Trophoblast cell (in vitro differentiated cells and primary cell): ENCODE results near the gene TPM2.
"Not testable (repeated sequence)": the region's sequence is repeated elsewhere in the genome, so short reads cannot be mapped to it uniquely, and the experiment has no call there.

Source experiments
- DNase-seq, 2 donors: peaks; one replicate each; pipeline ENCODE4 v3.0.0-alpha.2; 2016
- H2AFZ ChIP-seq: 2 replicates; pipeline ENCODE4 v1.6.1; 2013; ENCODE audit warnings: low read length, moderate library complexity, mild to moderate bottlenecking; ENCODE audit not compliant: insufficient read depth, poor library complexity
- H2AK5ac ChIP-seq: 2 replicates; pipeline ENCODE4 v1.6.1; 2013; ENCODE audit warnings: mild to moderate bottlenecking, low read length
- H2BK120ac ChIP-seq: 2 replicates; pipeline ENCODE4 v1.6.1; 2013; ENCODE audit warnings: low read length, mild to moderate bottlenecking, moderate library complexity; ENCODE audit not compliant: insufficient read depth, poor library complexity
- H2BK12ac ChIP-seq: 2 replicates; pipeline ENCODE4 v1.6.1; 2013; ENCODE audit warnings: mild to moderate bottlenecking, low read length, moderate library complexity
- H2BK5ac ChIP-seq: 2 replicates; pipeline ENCODE4 v1.6.1; 2013; ENCODE audit warnings: low read length, low read depth, moderate library complexity, mild to moderate bottlenecking; ENCODE audit not compliant: poor library complexity
- H3K14ac ChIP-seq: 2 replicates; pipeline ENCODE4 v1.6.1; 2013; ENCODE audit warnings: mild to moderate bottlenecking, low read length
- H3K18ac ChIP-seq: 2 replicates; pipeline ENCODE4 v1.6.1; 2013; ENCODE audit warnings: mild to moderate bottlenecking, low read length
- H3K23ac ChIP-seq: 2 replicates; pipeline ENCODE4 v1.6.1; 2013; ENCODE audit warnings: low read length
- H3K27ac ChIP-seq: 2 replicates; pipeline ENCODE4 v1.5.1; 2013; ENCODE audit warnings: low read depth, mild to moderate bottlenecking, inconsistent platforms, low read length, moderate library complexity
- H3K27me3 ChIP-seq: 2 replicates; pipeline ENCODE4 v1.6.1; 2013; ENCODE audit warnings: inconsistent platforms, mild to moderate bottlenecking, low read length, moderate library complexity; ENCODE audit not compliant: insufficient read depth
- H3K36me3 ChIP-seq, 2 experiments: 1 replicate in 1 of 2; 2 replicates in 1 of 2; pipeline ENCODE4 v1.6.1; 2013; ENCODE audit warnings: low read length in 2 of 2, mild to moderate bottlenecking in 2 of 2, moderate library complexity in 1 of 2; ENCODE audit not compliant: insufficient read depth in 2 of 2, control insufficient read depth in 1 of 2
- H3K4ac ChIP-seq: 2 replicates; pipeline ENCODE4 v1.6.1; 2013; ENCODE audit warnings: low read depth, mild to moderate bottlenecking, low read length, moderate library complexity
- H3K4me1 ChIP-seq, 2 experiments: 1 replicate in 1 of 2; 2 replicates in 1 of 2; pipeline ENCODE4 v1.6.1; 2013; ENCODE audit warnings: low read length in 2 of 2, mild to moderate bottlenecking in 2 of 2, moderate library complexity in 1 of 2; ENCODE audit not compliant: insufficient read depth in 2 of 2, control insufficient read depth in 1 of 2
- H3K4me2 ChIP-seq: 2 replicates; pipeline ENCODE4 v1.6.1; 2013; ENCODE audit warnings: inconsistent platforms, mild to moderate bottlenecking, low read length, moderate library complexity
- H3K4me3 ChIP-seq: 2 replicates; pipeline ENCODE4 v1.5.1; 2013; ENCODE audit warnings: mild to moderate bottlenecking, low read depth, low read length, inconsistent platforms
- H3K79me1 ChIP-seq: one replicate; pipeline ENCODE4 v1.6.1; 2013; ENCODE audit warnings: low read length
- H3K79me2 ChIP-seq: 2 replicates; pipeline ENCODE4 v1.6.1; 2013; ENCODE audit warnings: low read length, mild to moderate bottlenecking; ENCODE audit not compliant: control insufficient read depth, insufficient read depth, poor library complexity
- H3K9ac ChIP-seq: 2 replicates; pipeline ENCODE4 v1.6.1; 2013; ENCODE audit warnings: mild to moderate bottlenecking, low read length
- H3K9me3 ChIP-seq: 2 replicates; pipeline ENCODE4 v1.6.1; 2013; ENCODE audit warnings: low read depth, mild to moderate bottlenecking, control low read depth, inconsistent platforms, low read length; ENCODE audit not compliant: insufficient read depth
- H4K12ac ChIP-seq: 2 replicates; pipeline ENCODE4 v1.6.1; 2013; ENCODE audit warnings: low read depth, mild to moderate bottlenecking, low read length, moderate library complexity
- H4K8ac ChIP-seq: 2 replicates; pipeline ENCODE4 v1.6.1; 2013; ENCODE audit warnings: low read depth, mild to moderate bottlenecking, low read length, moderate library complexity
- H4K91ac ChIP-seq: one replicate; pipeline ENCODE4 v1.6.1; 2013; ENCODE audit warnings: low read depth, mild to moderate bottlenecking, low read length, moderate library complexity
- WGBS: extraction: QIAGEN DNeasy Blood & Tissue Kit; methylation state at CpG from one replicate; pipeline ENCODE4 v1.1.7; 2013; ENCODE audit warnings: missing lambda C conversion rate; ENCODE audit not compliant: insufficient read length, insufficient coverage; ENCODE audit errors: extremely low coverage; 5-methylcytosine and 5-hydroxymethylcytosine counted together

The TPM2 gene

DNA sequence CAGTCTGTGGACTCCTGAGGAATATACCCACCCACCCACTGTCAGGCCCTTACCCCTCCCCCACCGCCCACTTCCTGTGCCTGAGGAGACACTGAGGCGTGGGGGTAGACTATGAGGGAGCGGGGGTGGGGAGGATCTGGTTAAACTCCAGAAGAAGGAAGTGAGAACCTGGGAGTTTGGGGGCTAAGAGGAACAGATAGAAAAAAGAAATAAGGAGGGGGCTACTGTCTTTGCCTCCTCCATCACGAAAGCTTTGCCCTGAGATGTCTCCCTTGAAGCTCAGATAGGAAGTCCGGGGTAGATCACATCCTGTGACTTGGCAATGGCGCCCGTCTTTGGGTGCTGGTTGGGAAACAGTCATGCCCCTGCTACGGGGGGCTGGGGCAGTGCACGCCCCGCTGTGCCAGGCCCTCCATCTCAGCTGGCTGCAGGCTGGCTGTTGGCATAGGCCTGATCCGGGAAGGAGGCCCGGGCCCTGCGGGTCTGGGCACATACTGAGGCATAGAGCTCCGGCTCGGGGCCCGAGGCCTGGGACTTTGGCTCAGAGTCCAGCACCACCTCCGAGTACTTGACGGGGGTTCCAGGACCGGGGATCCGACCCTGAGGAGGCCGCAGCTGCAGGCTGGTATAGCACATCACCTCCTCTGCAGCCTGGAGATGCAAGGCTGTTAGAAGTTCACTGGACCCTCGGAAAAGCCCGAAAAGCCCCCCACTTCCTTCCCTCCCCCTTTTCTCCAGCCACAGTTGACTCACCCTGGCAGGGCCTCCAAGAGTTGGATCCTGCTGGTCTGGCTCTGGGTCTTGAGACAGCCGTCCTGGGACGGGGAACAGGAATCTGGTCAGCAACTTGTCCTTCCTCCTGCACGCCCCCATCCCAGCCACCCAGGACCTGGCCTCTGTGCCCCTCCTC lies 40.0 kb downstream of the TPM2 start:
- no peaks in the 10 kb centered on the region for H3K9me3 ChIP-seq
- no peak overlapping the region for H3K4me2 ChIP-seq
- no peak overlapping the region for H2AFZ ChIP-seq
- no peaks in the 10 kb centered on the region for H3K27me3 ChIP-seq
- DNase-seq: no peak
- no peak overlapping the region for H3K18ac ChIP-seq
- H3K4ac ChIP-seq: no peak overlapping the region
- H2BK12ac ChIP-seq: no peak overlapping the region
- peak overlapping the region; percentile 34 for H3K14ac ChIP-seq
- no CpG with 5 or more reads among the region's 26 CpGs for WGBS
- H4K12ac ChIP-seq: no peak overlapping the region
- H3K27ac ChIP-seq: no peak overlapping the region
- no peak overlapping the region for H2BK120ac ChIP-seq
- no peak overlapping the region for H3K23ac ChIP-seq
- no peak overlapping the region for H3K4me3 ChIP-seq
- no peak overlapping the region for H2AK5ac ChIP-seq
- peaks cover 8 to 21% of the 10 kb centered on the region in 2 experiments for H3K4me1 ChIP-seq
- H3K79me2 ChIP-seq: peaks cover 2% of the 10 kb centered on the region
- H4K91ac ChIP-seq: no peak overlapping the region
- H3K79me1 ChIP-seq: peaks cover 9% of the 10 kb centered on the region
- H2BK5ac ChIP-seq: no peak overlapping the region
- peak overlapping the region; percentile 59 for H4K8ac ChIP-seq
- no peak overlapping the region for H3K9ac ChIP-seq
- H3K36me3 ChIP-seq: no peaks in the 10 kb centered on the region

- Histone ChIP-seq H2AK5ac (no peak overlapping the region), H3K27ac (peak overlapping the region; percentile 80), H4K91ac (peak overlapping the region; percentile 79), H3K4ac (peak overlapping the region; percentile 72), H4K8ac (peak overlapping the region; percentile 86), H3K79me2 (peaks cover 2% of the 10 kb centered on the region), H2BK120ac (peak overlapping the region; percentile 63), H3K23ac (no peak overlapping the region), H3K4me1 (peaks cover 6 to 21% of the 10 kb centered on the region in 2 experiments), H3K4me2 (peak overlapping the region; percentile 83), H4K12ac (peak overlapping the region; percentile 98), H2AFZ (peak overlapping the region; percentile 84), H2BK12ac (no peak overlapping the region), H3K9me3 (peaks cover 2% of the 10 kb centered on the region), H3K14ac (peak overlapping the region; percentile 84), H3K36me3 (no peaks in the 10 kb centered on the region), H3K18ac (peak overlapping the region; percentile 19), H3K9ac (peak overlapping the region; percentile 77), H2BK5ac (peak overlapping the region; percentile 18), H3K79me1 (peaks cover 9% of the 10 kb centered on the region), H3K4me3 (peak overlapping the region; percentile 71), H3K27me3 (no peaks in the 10 kb centered on the region)
- WGBS: no CpG with 5 or more reads among the region's 58 CpGs
- DNase-seq: peak; percentile 93 to 98
These were observed 43.0 kb downstream of the TPM2 start for GRCh38 chr9:35646533-35647265.

DNA sequence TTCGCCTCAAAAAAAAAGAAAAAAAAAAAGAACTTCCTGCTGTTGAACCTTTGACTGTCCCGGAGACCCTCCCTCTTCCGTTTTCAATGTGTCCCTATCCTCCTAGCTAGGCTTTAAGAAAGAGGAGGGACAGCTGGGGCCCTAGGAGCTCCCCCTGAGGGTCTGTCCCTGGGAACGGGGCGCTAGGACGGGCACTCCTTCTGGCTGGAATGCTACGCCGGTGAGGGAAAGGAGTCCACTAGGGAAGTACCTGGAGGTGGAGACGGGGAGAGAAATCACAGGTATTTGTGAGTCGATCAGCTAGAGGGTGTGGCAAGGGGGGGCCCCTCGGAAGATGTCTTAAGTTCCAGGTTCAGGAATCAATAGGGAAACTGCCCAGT lies 43.6 kb downstream of the TPM2 start:
- Histone ChIP-seq H2BK120ac (peak overlapping the region; percentile 63), H3K23ac (no peak overlapping the region), H2BK12ac (no peak overlapping the region), H3K4me3 (peak overlapping the region; percentile 71), H3K27me3 (no peaks in the 10 kb centered on the region), H3K4me2 (peak overlapping the region; percentile 83), H3K9me3 (peaks cover 2% of the 10 kb centered on the region), H3K79me1 (peaks cover 9% of the 10 kb centered on the region), H3K27ac (peak overlapping the region; percentile 80), H4K12ac (peak overlapping the region; percentile 98), H3K79me2 (peaks cover 2% of the 10 kb centered on the region), H2BK5ac (peak overlapping the region; percentile 18), H3K4ac (peak overlapping the region; percentile 72), H4K91ac (peak overlapping the region; percentile 79), H3K4me1 (peaks cover 6 to 21% of the 10 kb centered on the region in 2 experiments), H3K9ac (peak overlapping the region; percentile 77), H4K8ac (peak overlapping the region; percentile 72), H3K36me3 (no peaks in the 10 kb centered on the region), H2AK5ac (no peak overlapping the region), H3K18ac (peak overlapping the region; percentile 86), H3K14ac (peak overlapping the region; percentile 84), H2AFZ (peak overlapping the region; percentile 56)
- WGBS: no CpG with 5 or more reads among the region's 11 CpGs
- peak; percentile 51 to 61 for DNase-seq

- not testable (repeated sequence) for H3K4ac ChIP-seq, H2AK5ac ChIP-seq, H2AFZ ChIP-seq, H3K79me1 ChIP-seq, H3K9ac ChIP-seq, H3K14ac ChIP-seq, H3K27me3 ChIP-seq, H3K79me2 ChIP-seq, H3K18ac ChIP-seq, H2BK12ac ChIP-seq, H3K9me3 ChIP-seq, DNase-seq, H2BK5ac ChIP-seq, H3K23ac ChIP-seq, H3K36me3 ChIP-seq, H2BK120ac ChIP-seq, H4K91ac ChIP-seq
- Histone ChIP-seq H4K12ac (peak overlapping the region; percentile 98), H3K27ac (peak overlapping the region; percentile 80), H3K4me3 (peak overlapping the region; percentile 18), H4K8ac (peak overlapping the region; percentile 86), H3K4me2 (peak overlapping the region; percentile 83), H3K4me1 (peaks cover 6 to 21% of the 10 kb centered on the region in 2 experiments)
- no CpG with 5 or more reads among the region's 10 CpGs for WGBS
These were observed 44.0 kb downstream of the TPM2 start for GRCh38 chr9:35645736-35646135.
